OCI-LY7 (cell line): ENCODE data around the gene SLC30A7. TPM values are rescaled to one million over a fixed set of nuclear protein-coding genes. Genes with fewer than 3 reads are reported as not detected.
"Not testable (repeated sequence)": the region's sequence is repeated elsewhere in the genome, so short reads cannot be mapped to it uniquely, and the experiment has no call there.

ENCODE experiments used
- BruUV-seq: library from RNA; stranded (reverse); fragments of 400-500 nt; replicated peaks from 2 replicates; lab custom pipeline; 2021; lab: Mats Ljungman, UMichigan
- CTCF ChIA-PET: fragments of 300-600 bp; sonication (Branson Sonifier 250); formaldehyde crosslinking; loops from one replicate; lab custom pipeline; 2022; ENCODE audit warnings: antibody characterized with exemption; ENCODE audit not compliant: unreplicated experiment; lab: Charles Lee
- POLR2A ChIA-PET: fragments of 300-600 bp; sonication (Branson Sonifier 250); formaldehyde crosslinking; loops from one replicate; lab custom pipeline; 2022; ENCODE audit warnings: antibody characterized with exemption; lab: Charles Lee
- DNase-seq: peaks from one replicate; pipeline ENCODE4 v3.0.0-alpha.2; 2015; ENCODE audit warnings: low spot score
- H2AFZ ChIP-seq: fragments of 200-600 bp; sonication (generic), shearing (Covaris generic); 2 replicates; pipeline ENCODE4 v1.6.1; 2014; ENCODE audit warnings: mild to moderate bottlenecking, antibody characterized with exemption, low read length, moderate library complexity
- H3K27ac ChIP-seq: fragments of 200-600 bp; sonication (generic); 2 replicates; pipeline ENCODE4 v1.5.1; 2014; ENCODE audit warnings: mixed run types, low read depth, mild to moderate bottlenecking, moderate library complexity, low read length, inconsistent platforms; ENCODE audit not compliant: poor library complexity, severe bottlenecking
- H3K36me3 ChIP-seq: fragments of 200-600 bp; sonication (generic); 2 replicates; pipeline ENCODE4 v1.6.1; 2014; ENCODE audit warnings: mild to moderate bottlenecking, antibody characterized with exemption, low read length, moderate library complexity, mixed read lengths; ENCODE audit not compliant: insufficient read depth
- H3K4me1 ChIP-seq: fragments of 200-600 bp; sonication (generic); 2 replicates; pipeline ENCODE4 v1.5.1; 2014; ENCODE audit warnings: mild to moderate bottlenecking, low read length; ENCODE audit not compliant: insufficient read depth, poor library complexity, severe bottlenecking
- H3K4me2 ChIP-seq: fragments of 200-600 bp; sonication (generic); 2 replicates; pipeline ENCODE4 v1.6.1; 2014; ENCODE audit warnings: mild to moderate bottlenecking, low read length
- H3K4me3 ChIP-seq: fragments of 200-600 bp; sonication (generic); 2 replicates; pipeline ENCODE4 v1.5.1; 2014; ENCODE audit warnings: mild to moderate bottlenecking, low read depth, low read length; ENCODE audit not compliant: poor library complexity, severe bottlenecking
- H3K79me2 ChIP-seq: fragments of 200-600 bp; sonication (generic); 2 replicates; pipeline ENCODE4 v1.6.1; 2016; ENCODE audit warnings: low read depth, mild to moderate bottlenecking, low read length, moderate library complexity, mixed read lengths; ENCODE audit not compliant: insufficient read depth
- H3K9me2 ChIP-seq: fragments of 200-600 bp; sonication (generic); 2 replicates; pipeline ENCODE4 v1.6.1; 2016; ENCODE audit warnings: mild to moderate bottlenecking, low read length, mixed read lengths; ENCODE audit not compliant: insufficient read depth
- H3K9me3 ChIP-seq: fragments of 200-600 bp; sonication (generic); 2 replicates; pipeline ENCODE4 v1.6.1; 2014; ENCODE audit warnings: mild to moderate bottlenecking, mixed run types, low read length, mixed read lengths
- H4K20me1 ChIP-seq: fragments of 200-600 bp; sonication (generic); 2 replicates; pipeline ENCODE4 v1.6.1; 2014; ENCODE audit warnings: mild to moderate bottlenecking, antibody characterized with exemption, low read length, moderate library complexity, mixed read lengths; ENCODE audit not compliant: insufficient read depth
- CTCF ChIP-seq: fragments of 200-600 bp; sonication (generic); conservative IDR thresholded peaks from 2 replicates; pipeline ENCODE4 v1.5.1; 2014; ENCODE audit warnings: mild to moderate bottlenecking, antibody characterized with exemption, low read length, moderate library complexity, mixed read lengths
- EZH2phosphoT487 ChIP-seq: fragments of 200-600 bp; sonication (generic); IDR thresholded peaks from 2 replicates; pipeline ENCODE4 v1.6.1; 2018; ENCODE audit warnings: low read depth, borderline replicate concordance, mild to moderate bottlenecking, mixed run types, antibody characterized with exemption, low read length, moderate library complexity, mixed read lengths
- intact Hi-C: fragments of 100-400 bp; cut with micrococcal nuclease; formaldehyde crosslinking; loops from one replicate; pipeline ENCODE4 v1.10.0; 2022; ENCODE audit not compliant: unreplicated experiment
- total RNA-seq, 2 experiments: library from RNA; depleted of rRNA in 1 of 2; stranded (reverse); fragments of >200 nt in 1 of 2; shearing (Covaris generic) in 1 of 2; gene quantifications; 2 replicates each; pipeline ENCODE4 v1.2.3, GENCODE V29; 2014 to 2022

SLC30A7 gene
- total RNA-seq, 2 experiments from 2014 or later: 8.6 to 15.3 TPM

DNA sequence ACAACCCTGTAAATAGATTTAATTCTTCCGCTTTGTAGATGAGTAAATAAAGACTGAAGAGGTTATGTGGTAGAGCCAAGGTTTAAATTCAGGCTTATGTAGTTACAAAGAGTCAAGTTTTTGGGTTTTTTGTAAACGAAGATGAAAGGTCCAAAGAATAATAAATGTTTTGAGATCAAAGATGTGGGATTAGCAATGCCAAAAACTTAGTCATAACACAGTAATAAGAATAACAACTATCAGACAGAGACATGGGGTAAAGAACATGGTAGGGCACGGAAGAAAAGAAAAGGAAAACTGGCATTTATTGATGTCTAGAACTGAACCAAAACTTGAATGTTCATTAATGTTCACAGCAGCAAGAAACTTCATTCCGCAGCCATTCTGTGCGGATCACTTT is 44.2 kb upstream of the SLC30A7 start:
- POLR2A ChIA-PET: no interaction called here
- H3K4me3 ChIP-seq: no peak overlapping the region
- H2AFZ ChIP-seq: no peak overlapping the region
- TF ChIP-seq EZH2phosphoT487: no peak
- no peak for TF ChIP-seq CTCF
- H3K4me1 ChIP-seq: no peaks in the 10 kb centered on the region
- H3K79me2 ChIP-seq: no peaks in the 10 kb centered on the region
- H3K9me2 ChIP-seq: no peaks in the 10 kb centered on the region; the same call in 1 of the 2 replicates
- no TSS peak for BruUV-seq
- intact Hi-C loops: no loop called here
- no peaks in the 10 kb centered on the region for H4K20me1 ChIP-seq
- CTCF ChIA-PET: no interaction called here
- H3K9me3 ChIP-seq: no peaks in the 10 kb centered on the region
- no peaks in the 10 kb centered on the region for H3K36me3 ChIP-seq
- DNase-seq: no peak
- no peak overlapping the region for H3K27ac ChIP-seq
- H3K4me2 ChIP-seq: no peak overlapping the region

DNA sequence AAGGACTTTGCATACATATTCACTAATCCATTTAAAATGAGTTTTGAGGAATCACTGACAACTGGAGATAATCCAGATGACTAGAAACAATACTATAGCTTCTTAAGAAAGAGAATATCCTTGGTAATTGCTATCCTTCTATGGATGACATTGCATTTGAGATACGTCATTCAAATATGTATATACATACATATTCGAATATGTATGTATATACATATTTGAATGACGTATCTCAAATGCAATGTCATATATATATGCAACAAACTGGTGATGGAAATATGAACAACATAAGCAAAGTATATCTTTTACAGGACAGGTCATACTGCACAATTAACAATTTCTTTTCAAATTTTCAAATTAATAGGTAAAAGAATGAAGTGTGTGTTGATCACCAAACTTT is 42.9 kb upstream of the SLC30A7 start:
- no peak for DNase-seq
- Histone ChIP-seq H3K36me3 (no peaks in the 10 kb centered on the region), H3K9me2 (no peaks in the 10 kb centered on the region; the same call in 1 of the 2 replicates), H3K4me1 (no peaks in the 10 kb centered on the region), H3K9me3 (no peaks in the 10 kb centered on the region), H3K79me2 (no peaks in the 10 kb centered on the region), H3K4me2 (no peak overlapping the region), H4K20me1 (no peaks in the 10 kb centered on the region), H3K27ac (no peak overlapping the region), H2AFZ (no peak overlapping the region), H3K4me3 (no peak overlapping the region)
- intact Hi-C loops: no loop called here
- BruUV-seq: no TSS peak
- no peak for TF ChIP-seq CTCF
- TF ChIP-seq EZH2phosphoT487: no peak
- CTCF ChIA-PET: no interaction called here
- POLR2A ChIA-PET: interaction anchor here (1.0 kb wide), 1 partner anchor 400 kb away, joined by 3 read pairs; no protein-coding TSS in a partner anchor

GRCh38 chr1:100855116-100855515 is 40.8 kb upstream of the SLC30A7 start:
- intact Hi-C loops, H3K4me2 ChIP-seq, H3K4me1 ChIP-seq, H3K9me3 ChIP-seq, BruUV-seq, H2AFZ ChIP-seq, H3K79me2 ChIP-seq, H3K4me3 ChIP-seq, H4K20me1 ChIP-seq, CTCF ChIA-PET, H3K36me3 ChIP-seq, H3K9me2 ChIP-seq, DNase-seq, H3K27ac ChIP-seq: not testable (repeated sequence)
- POLR2A ChIA-PET: interaction anchor here (0.8 to 1.2 kb wide), 2 partner anchors 10 to 14 kb away, joined by 3 to 6 read pairs; no protein-coding TSS in a partner anchor
